DOHH2 (cell line): ENCODE data around the gene AADACL2.

Experiments
- EZH2phosphoT487 ChIP-seq: fragments of 200-600 bp; sonication (generic); IDR thresholded peaks from 2 replicates; pipeline ENCODE4 v1.6.1; 2017; ENCODE audit warnings: borderline replicate concordance, mild to moderate bottlenecking, antibody characterized with exemption, low read length, moderate library complexity, mixed read lengths
- TF ChIP-seq, protein P1 (sequence below): fragments of 200-600 bp; sonication (generic); IDR thresholded peaks from one replicate; pipeline ENCODE4 v1.5.1; 2014; ENCODE audit warnings: antibody characterized with exemption, mild to moderate bottlenecking, low read depth, low read length; ENCODE audit not compliant: poor library complexity, severe bottlenecking

DNA sequence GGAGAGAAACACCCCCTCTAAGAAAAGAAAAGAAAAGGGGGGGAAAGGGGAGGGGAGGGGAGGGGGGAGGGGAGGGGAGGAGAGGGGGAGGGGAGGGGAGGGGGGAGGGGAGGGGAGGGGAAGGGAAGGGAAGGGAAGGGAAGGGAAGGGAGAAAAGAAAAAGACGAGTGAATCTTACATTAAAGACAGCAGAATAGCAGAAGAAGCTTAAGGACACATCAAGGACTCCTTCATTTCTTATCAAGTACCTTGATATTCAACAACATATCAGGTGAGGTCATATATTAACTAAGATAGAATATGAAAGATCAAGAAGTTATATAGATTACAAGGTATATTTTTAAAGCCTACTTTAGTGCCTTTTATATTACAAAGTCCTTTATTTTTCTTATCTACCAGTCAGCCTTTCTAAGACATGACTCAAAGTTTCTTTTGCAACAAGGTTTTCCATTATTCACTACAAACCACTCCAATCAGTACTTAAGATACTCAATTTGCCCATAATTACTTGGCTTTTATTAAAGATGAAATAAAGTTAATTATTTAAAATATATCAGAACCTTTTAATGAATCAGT is 62.5 kb downstream of the AADACL2 start:
- TF ChIP-seq, protein P1, sequence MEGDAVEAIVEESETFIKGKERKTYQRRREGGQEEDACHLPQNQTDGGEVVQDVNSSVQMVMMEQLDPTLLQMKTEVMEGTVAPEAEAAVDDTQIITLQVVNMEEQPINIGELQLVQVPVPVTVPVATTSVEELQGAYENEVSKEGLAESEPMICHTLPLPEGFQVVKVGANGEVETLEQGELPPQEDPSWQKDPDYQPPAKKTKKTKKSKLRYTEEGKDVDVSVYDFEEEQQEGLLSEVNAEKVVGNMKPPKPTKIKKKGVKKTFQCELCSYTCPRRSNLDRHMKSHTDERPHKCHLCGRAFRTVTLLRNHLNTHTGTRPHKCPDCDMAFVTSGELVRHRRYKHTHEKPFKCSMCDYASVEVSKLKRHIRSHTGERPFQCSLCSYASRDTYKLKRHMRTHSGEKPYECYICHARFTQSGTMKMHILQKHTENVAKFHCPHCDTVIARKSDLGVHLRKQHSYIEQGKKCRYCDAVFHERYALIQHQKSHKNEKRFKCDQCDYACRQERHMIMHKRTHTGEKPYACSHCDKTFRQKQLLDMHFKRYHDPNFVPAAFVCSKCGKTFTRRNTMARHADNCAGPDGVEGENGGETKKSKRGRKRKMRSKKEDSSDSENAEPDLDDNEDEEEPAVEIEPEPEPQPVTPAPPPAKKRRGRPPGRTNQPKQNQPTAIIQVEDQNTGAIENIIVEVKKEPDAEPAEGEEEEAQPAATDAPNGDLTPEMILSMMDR: no peak
- TF ChIP-seq EZH2phosphoT487: no peak
